IPS-18a (cell line): ENCODE results near the gene WSCD2.

Experiments
- H3K27ac ChIP-seq: one replicate; pipeline ENCODE4 v1.5.1; 2013; ENCODE audit warnings: low read length
- H3K27me3 ChIP-seq: one replicate; pipeline ENCODE4 v1.6.1; 2013; ENCODE audit warnings: mild to moderate bottlenecking, low read length; ENCODE audit not compliant: control insufficient read depth, insufficient read depth
- H3K36me3 ChIP-seq: one replicate; pipeline ENCODE4 v1.6.1; 2013; ENCODE audit warnings: low read depth, low read length; ENCODE audit not compliant: control insufficient read depth
- H3K4me1 ChIP-seq: one replicate; pipeline ENCODE4 v1.6.1; 2013; ENCODE audit warnings: low read depth, low read length; ENCODE audit not compliant: control insufficient read depth
- H3K4me3 ChIP-seq: one replicate; pipeline ENCODE4 v1.5.1; 2013; ENCODE audit warnings: low read length
- H3K9ac ChIP-seq: one replicate; pipeline ENCODE4 v1.6.1; 2013; ENCODE audit warnings: mild to moderate bottlenecking, low read length, moderate library complexity
- H3K9me3 ChIP-seq: one replicate; pipeline ENCODE4 v1.6.1; 2013; ENCODE audit warnings: low read depth, low read length; ENCODE audit not compliant: control insufficient read depth

WSCD2 gene

GRCh38 chr12:108119974-108120862, 8.9 kb upstream of the WSCD2 start:
- no peaks in the 10 kb centered on the region for H3K9me3 ChIP-seq
- no peak overlapping the region for H3K27ac ChIP-seq
- no peaks in the 10 kb centered on the region for H3K36me3 ChIP-seq
- H3K9ac ChIP-seq: no peak overlapping the region
- peaks cover 6% of the 10 kb centered on the region for H3K4me1 ChIP-seq
- H3K27me3 ChIP-seq: no peaks in the 10 kb centered on the region
- H3K4me3 ChIP-seq: no peak overlapping the region

GRCh38 chr12:108120863-108121165, 8.3 kb upstream of the WSCD2 start:
- Histone ChIP-seq H3K9ac (no peak overlapping the region), H3K36me3 (no peaks in the 10 kb centered on the region), H3K4me1 (peaks cover 6% of the 10 kb centered on the region), H3K9me3 (no peaks in the 10 kb centered on the region), H3K27ac (no peak overlapping the region), H3K4me3 (no peak overlapping the region), H3K27me3 (no peaks in the 10 kb centered on the region)

- Histone ChIP-seq H3K9me3 (no peaks in the 10 kb centered on the region), H3K9ac (no peak overlapping the region), H3K27ac (no peak overlapping the region), H3K4me3 (no peak overlapping the region), H3K27me3 (no peaks in the 10 kb centered on the region), H3K4me1 (peaks cover 1% of the 10 kb centered on the region), H3K36me3 (no peaks in the 10 kb centered on the region)
Observed at GRCh38 chr12:108121320-108121719, 7.8 kb upstream of the WSCD2 start.

DNA sequence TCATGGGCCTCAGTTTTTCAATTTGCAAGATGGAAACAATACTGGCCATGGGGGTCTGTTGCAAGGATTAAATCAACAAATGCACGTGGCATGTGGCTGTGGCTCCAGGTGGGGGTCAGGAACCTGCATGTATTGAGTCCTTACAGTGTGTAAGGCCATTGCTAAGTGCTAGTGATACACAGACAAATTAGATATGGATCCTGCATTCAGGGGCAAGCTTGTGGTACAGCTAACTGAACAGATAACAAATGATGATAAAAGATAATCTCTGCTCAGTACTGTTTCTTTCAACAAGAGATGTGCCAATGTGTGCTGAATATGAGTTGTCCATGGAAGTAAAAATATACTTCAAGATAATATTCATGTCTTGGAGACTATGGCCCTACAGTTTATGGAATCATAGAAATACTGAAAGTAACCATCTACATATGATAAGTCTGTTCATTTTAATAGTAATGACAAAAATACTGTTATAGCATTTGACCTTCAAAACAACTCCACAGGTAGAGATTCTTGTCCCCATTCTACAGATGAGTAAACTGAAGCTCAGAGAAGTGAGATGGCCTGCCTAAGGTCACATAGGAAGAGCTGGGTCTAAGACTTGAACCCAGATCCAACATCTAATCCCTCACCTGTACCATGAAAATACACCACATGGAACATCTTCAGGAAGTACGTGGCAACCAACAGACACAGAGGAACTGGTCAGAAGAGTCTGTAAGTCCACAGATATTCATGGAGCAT, 7.2 kb upstream of the WSCD2 start:
- Histone ChIP-seq H3K9me3 (no peaks in the 10 kb centered on the region), H3K27me3 (no peaks in the 10 kb centered on the region), H3K36me3 (no peaks in the 10 kb centered on the region), H3K4me3 (no peak overlapping the region), H3K9ac (no peak overlapping the region), H3K4me1 (no peaks in the 10 kb centered on the region), H3K27ac (no peak overlapping the region)

GRCh38 chr12:108122644-108123043, 6.4 kb upstream of the WSCD2 start:
- Histone ChIP-seq H3K27ac (no peak overlapping the region), H3K36me3 (no peaks in the 10 kb centered on the region), H3K27me3 (no peaks in the 10 kb centered on the region), H3K9ac (no peak overlapping the region), H3K9me3 (no peaks in the 10 kb centered on the region), H3K4me1 (no peaks in the 10 kb centered on the region), H3K4me3 (no peak overlapping the region)

GRCh38 chr12:108123402-108123801, 5.7 kb upstream of the WSCD2 start:
- H3K36me3 ChIP-seq: no peaks in the 10 kb centered on the region
- H3K9ac ChIP-seq: no peak overlapping the region
- peaks cover 2% of the 10 kb centered on the region for H3K27me3 ChIP-seq
- no peaks in the 10 kb centered on the region for H3K9me3 ChIP-seq
- no peaks in the 10 kb centered on the region for H3K4me1 ChIP-seq
- H3K27ac ChIP-seq: no peak overlapping the region
- no peak overlapping the region for H3K4me3 ChIP-seq

DNA sequence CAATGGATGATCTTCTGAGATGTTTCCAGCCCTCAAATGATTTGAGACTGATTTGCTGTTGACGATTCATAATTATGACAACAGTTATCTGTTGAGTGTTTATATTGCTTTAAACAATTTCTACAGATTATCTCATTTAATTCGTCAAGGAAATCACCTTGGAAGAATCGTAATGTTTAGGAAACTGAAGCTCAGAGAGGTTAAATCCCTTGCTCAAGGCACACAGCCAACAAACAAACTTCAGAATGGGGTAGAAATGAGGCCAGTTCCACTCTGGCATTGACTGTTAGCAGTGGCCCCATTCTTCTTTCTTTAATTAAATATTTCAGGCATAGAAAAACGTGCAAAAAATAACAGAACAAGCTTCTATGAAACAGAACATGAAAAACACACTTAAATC, 4.0 kb upstream of the WSCD2 start:
- no peaks in the 10 kb centered on the region for H3K9me3 ChIP-seq
- H3K36me3 ChIP-seq: no peaks in the 10 kb centered on the region
- H3K4me3 ChIP-seq: no peak overlapping the region
- H3K9ac ChIP-seq: no peak overlapping the region
- peaks cover under 1% of the 10 kb centered on the region for H3K4me1 ChIP-seq
- no peak overlapping the region for H3K27ac ChIP-seq
- peaks cover 9% of the 10 kb centered on the region for H3K27me3 ChIP-seq

- no peak overlapping the region for H3K4me3 ChIP-seq
- H3K27me3 ChIP-seq: peaks cover 20% of the 10 kb centered on the region
- no peaks in the 10 kb centered on the region for H3K36me3 ChIP-seq
- H3K27ac ChIP-seq: no peak overlapping the region
- no peaks in the 10 kb centered on the region for H3K9me3 ChIP-seq
- H3K9ac ChIP-seq: no peak overlapping the region
- peaks cover 4% of the 10 kb centered on the region for H3K4me1 ChIP-seq
Observed at GRCh38 chr12:108126212-108126611, 2.9 kb upstream of the WSCD2 start.

DNA sequence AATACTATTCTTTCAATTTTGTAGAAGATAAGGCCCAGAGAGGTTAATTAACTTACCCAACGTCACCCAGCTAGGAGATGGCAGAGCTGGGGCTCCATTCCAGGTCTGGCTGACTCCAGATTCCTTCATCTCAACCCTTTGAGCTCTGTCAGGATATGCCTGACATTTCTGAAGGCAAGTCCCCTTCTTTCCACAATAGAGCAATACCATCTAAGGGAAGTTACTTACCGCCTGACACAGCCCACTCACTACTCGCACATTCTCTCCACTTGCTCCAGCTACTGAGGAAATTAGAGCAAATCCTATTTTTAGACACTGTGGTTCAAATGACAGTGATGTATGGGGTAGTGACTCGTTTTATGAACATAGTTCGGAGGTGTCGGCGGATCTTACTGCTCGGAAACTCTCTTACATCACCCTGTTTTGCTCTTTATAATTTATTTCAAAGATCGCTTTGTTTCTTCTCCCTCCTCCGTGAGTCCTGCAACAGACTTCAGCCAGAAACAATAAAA, 2.0 kb upstream of the WSCD2 start:
- Histone ChIP-seq H3K36me3 (no peaks in the 10 kb centered on the region), H3K27me3 (peaks cover 22% of the 10 kb centered on the region), H3K27ac (no peak overlapping the region), H3K4me1 (peaks cover 8% of the 10 kb centered on the region), H3K9me3 (no peaks in the 10 kb centered on the region), H3K9ac (no peak overlapping the region), H3K4me3 (no peak overlapping the region)

DNA sequence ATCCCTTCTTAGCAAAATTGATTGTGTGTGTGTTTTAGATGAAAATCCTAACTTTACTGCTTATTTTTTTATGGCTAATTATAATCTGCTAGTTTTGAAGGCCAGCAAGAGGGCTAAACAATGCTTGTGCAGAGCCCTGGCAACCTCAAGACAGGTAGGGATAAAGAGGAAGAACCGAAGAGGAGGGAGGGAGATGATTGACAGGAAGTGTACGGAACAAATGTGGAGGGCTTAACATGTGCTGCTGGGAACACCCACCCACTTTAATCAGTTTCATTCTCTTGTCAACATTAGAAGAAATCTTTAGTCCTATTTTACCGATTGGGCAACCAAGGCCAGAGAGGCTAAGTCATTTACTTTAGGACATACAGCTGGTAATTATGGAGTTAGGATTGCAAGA, 1.4 kb upstream of the WSCD2 start:
- H3K4me1 ChIP-seq: peaks cover 8% of the 10 kb centered on the region
- no peak overlapping the region for H3K4me3 ChIP-seq
- no peak overlapping the region for H3K9ac ChIP-seq
- H3K9me3 ChIP-seq: no peaks in the 10 kb centered on the region
- peaks cover 22% of the 10 kb centered on the region for H3K27me3 ChIP-seq
- H3K36me3 ChIP-seq: no peaks in the 10 kb centered on the region
- no peak overlapping the region for H3K27ac ChIP-seq

DNA sequence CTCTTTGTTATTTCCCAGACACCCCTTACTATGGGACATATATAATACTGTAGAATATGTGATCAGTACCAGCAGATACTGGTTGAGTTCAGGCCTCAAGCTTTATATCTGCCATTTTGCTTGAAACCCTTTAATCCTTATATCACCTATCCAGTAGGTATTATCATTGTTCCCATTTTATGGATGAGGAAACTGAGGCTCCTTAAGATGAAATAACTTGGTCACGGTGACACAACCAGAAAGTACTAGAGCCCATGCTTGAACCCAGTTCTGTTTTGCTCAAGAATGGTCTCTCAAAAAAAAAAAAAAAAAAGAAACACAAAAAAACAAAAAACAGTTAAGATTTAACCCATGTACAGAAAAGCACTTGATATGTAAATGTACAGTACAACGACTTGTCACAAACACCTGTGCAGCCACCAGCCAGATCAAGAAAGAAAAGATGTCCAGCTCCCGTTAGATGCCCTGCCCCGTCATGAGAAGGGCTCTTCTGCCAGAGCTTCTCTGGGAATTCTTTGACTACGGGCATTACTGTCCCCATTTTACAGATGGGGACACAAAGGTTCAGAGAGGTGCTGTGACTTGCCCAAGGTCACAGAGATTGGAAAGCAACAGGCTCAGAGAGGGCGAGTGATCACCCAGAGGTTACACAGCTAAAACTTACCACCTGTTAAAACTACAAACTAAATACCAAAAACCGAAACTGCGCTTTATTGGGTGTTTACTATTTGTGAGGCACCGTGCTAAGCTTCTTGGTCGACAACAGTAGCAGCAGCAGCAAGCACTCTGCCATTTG, 669 bp upstream of the WSCD2 start:
- Histone ChIP-seq H3K9me3 (no peaks in the 10 kb centered on the region), H3K27ac (no peak overlapping the region), H3K4me1 (peaks cover 8% of the 10 kb centered on the region), H3K27me3 (peaks cover 22% of the 10 kb centered on the region), H3K36me3 (no peaks in the 10 kb centered on the region), H3K4me3 (peak overlapping the region; percentile 71), H3K9ac (no peak overlapping the region)
